ENCODE data around the gene RTRAF.

RTRAF gene

DNA sequence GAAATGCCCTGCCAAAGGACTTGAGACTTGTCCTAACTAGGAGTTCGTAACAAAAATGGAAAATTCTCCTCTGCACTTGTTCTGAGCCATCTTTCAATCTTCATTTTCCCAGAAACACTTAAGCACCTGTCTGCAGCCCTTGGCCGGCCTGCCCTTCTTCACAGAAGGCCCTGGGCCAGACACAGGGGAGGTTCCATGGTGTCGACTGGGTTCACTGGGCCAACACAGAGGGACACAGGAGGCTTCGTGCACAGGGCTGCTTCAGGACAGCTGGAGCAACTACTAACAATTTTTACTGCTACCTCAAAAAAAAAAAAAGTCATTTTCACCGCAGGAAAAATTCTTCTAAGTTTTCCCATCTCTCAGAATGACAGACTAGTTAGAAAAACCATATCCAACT, 59.9 kb downstream of the RTRAF start:
- DNase-seq (ENCODE audit: low read depth in 1 of 2, low spot score in 1 of 2) = no peak
- in situ Hi-C loops (cut with HindIII; ENCODE audit: low pct_unique_long_range_greater_than_20kb, low sequenced_read_pairs) = no loop called here
- no peak for TF ChIP-seq JUND (IDR thresholded peaks at IDR 0.05; ENCODE audit: low read depth)

DNA sequence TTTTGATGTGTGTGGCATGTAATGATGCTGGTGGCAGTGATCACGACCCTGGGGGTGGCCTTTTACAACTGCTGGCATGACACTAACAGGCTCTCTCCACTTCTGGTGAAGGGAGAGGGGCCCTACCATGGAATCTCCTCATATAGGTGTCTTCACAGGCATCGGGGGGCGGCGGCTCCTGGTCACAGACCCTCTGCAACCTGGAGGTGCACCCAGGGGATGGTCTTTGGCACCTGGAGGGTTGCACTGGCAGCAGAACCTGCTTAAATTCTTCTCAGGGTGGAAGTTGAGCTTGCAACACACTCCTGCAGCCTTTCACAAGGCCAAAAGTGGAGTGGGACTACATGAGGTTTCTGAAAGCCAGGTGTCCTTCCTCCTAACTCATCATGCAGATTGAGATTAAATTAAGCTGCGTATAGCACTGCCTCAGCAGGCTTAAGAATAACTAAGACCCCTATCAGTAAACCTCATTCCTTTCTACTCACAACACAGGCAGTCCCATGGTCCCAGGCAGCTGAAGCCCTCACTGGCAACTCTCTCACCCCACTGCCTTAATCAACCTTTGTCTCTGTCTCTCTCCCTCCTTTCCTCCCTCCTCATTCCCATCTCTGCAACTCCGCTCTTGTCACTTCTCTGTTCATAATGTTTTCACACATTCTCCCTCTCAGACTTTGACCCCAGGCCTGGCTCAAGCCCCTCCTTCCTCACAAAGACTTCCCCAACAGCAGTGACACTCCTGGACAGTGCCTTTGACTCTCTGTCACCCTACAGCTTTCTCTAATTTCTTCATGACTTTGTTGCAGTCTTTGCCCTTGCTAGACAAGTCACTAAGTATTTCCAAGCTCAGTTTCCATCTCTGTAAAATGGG, 60.6 kb downstream of the RTRAF start:
- no peak for TF ChIP-seq JUND (IDR thresholded peaks at IDR 0.05; ENCODE audit: low read depth)

DNA sequence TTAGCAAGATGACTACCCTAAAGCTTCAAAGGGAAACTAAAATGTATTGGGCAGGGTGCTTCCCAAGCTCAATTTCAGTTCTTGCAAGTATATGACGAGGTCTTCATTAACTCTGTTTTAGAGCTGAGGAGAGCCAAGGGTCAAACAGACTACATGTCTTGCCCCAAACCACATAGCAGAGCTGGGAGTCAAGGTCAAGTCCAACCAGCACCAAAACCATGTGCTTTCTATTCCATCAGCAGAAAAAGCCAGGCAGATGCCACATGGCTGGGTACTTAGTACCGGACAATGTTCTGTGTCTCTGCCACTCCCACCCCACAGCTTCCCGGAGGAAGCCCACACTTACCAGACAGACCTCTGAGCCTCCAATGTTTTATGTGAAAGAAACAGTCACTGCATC, 61.9 kb downstream of the RTRAF start:
- no peak for TF ChIP-seq JUND (IDR thresholded peaks at IDR 0.05; ENCODE audit: low read depth)
- no peak for DNase-seq (ENCODE audit: low read depth in 1 of 2, low spot score in 1 of 2)
- in situ Hi-C loops (cut with HindIII; ENCODE audit: low pct_unique_long_range_greater_than_20kb, low sequenced_read_pairs) = no loop called here

More for the DNA sequence above, 60.6 kb downstream of the RTRAF start:
- no peak for DNase-seq (ENCODE audit: low read depth in 1 of 2, low spot score in 1 of 2)
- in situ Hi-C loops (cut with HindIII; ENCODE audit: low pct_unique_long_range_greater_than_20kb, low sequenced_read_pairs) = no loop called here

DNA sequence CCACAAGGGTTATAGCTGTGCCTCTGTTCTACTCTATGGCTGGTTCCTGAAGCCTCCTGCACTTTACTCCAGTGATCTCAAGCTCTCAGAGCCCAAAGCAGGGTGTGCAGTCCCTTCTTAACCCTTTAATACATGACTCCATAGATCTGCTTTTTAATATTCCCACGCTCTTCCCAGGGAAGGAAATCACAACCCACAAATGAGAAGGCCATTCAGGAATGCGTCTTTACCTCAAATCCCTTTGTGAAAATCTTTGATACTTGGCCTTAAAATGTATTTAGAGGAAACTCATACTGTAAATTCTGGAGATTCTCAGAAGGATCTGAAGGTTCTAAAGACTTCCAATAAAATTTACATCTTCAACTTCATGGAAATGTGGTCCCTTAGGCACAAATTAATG, 62.5 kb downstream of the RTRAF start:
- in situ Hi-C loops (cut with HindIII; ENCODE audit: low pct_unique_long_range_greater_than_20kb, low sequenced_read_pairs) = no loop called here
- no peak for DNase-seq (ENCODE audit: low read depth in 1 of 2, low spot score in 1 of 2)
- TF ChIP-seq JUND (IDR thresholded peaks at IDR 0.05; ENCODE audit: low read depth) = no peak

DNA sequence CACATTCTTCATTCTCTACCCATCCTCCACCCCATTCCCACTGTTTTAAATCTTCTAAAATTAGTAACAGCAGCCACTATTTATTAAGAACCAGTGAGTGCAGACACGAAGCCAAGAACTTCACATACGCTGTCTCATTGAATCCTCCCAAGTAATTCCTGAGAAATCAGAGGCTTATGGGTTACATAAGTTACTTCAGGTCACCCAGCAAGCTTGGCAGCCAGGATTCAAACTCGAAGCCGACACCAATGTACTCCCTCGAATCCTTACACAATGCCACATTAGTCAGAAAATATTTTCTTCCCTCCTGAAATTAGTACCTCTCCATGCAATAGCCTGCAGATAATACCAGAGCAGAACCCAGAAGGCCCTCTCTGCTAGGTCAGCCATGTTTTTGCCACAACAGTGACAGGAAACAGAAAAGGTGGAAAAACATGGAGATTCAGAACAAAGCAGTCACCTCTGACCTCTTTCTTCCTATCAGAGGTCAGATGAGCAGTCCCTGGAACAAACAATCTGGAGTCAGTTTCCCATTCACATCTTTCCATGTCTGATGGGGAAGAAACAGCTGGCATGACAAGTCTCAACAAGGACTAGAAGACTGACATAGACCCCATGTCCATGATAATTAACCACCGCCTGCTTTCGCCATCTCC, 63.1 kb downstream of the RTRAF start:
- in situ Hi-C loops (cut with HindIII; ENCODE audit: low pct_unique_long_range_greater_than_20kb, low sequenced_read_pairs) = no loop called here
- TF ChIP-seq JUND (IDR thresholded peaks at IDR 0.05; ENCODE audit: low read depth) = no peak

DNA sequence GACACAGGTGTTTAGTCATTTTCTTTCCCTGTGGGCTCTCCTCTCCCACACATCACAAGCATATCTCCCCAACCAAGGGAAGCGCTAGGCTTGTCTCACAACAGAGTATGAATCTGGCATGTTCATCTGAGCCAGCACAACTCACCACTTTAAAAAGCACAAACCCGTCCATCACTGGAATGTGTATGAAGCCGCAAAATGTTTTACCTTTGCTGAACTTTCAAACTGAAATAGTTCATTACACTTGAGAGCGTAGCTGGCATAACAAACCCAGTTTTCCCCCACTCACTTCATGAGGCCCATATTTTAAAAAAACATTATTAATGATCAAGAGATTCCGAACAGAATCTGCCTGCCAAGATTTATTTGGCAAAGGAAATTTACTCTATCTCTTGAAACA, 63.7 kb downstream of the RTRAF start:
- in situ Hi-C loops (cut with HindIII; ENCODE audit: low pct_unique_long_range_greater_than_20kb, low sequenced_read_pairs) = no loop called here

More for the DNA sequence above, 63.1 kb downstream of the RTRAF start:
- no peak for DNase-seq (ENCODE audit: low read depth in 1 of 2, low spot score in 1 of 2)

DNA sequence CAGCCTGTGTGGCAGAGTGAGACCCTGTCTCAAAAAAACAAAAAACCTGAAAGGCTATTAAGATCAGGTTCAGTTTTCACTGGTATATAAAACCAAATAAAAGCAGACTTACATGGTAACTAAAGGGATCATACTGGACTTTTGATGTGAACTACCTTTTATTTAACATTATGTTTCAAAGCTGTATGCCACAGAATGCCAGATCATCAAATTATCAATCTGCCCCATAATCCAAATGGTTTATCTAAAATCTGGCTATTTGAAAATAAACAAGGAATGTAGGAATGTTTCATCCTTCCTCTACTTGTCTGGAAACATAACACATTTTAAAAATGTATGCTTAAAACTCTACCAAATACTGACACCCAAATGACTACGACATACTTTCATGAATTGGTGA, 65.3 kb downstream of the RTRAF start:
- no peak for TF ChIP-seq JUND (IDR thresholded peaks at IDR 0.05; ENCODE audit: low read depth)

More for the DNA sequence above, 63.7 kb downstream of the RTRAF start:
- no peak for DNase-seq (ENCODE audit: low read depth in 1 of 2, low spot score in 1 of 2)
- no peak for TF ChIP-seq JUND (IDR thresholded peaks at IDR 0.05; ENCODE audit: low read depth)

DNA sequence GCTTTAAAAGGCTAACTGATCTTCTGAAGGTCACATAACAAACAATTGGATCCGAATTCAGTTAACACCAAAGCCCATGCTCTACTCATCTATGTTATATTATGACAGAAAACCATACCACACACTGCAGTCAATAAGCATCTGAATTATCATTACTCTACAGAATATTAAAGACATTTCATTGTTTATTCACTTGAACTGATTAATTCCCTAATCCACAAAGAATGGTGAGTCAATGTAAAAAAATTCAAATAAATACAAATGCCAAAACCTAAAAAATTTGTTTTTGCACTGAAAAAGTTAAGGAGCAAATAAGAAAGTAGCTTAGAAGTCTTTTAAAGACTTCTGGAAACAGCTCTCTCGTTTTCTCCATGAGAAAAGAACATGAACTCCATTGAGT, 65.8 kb downstream of the RTRAF start:
- in situ Hi-C loops (cut with HindIII; ENCODE audit: low pct_unique_long_range_greater_than_20kb, low sequenced_read_pairs) = no loop called here
- no peak for TF ChIP-seq JUND (IDR thresholded peaks at IDR 0.05; ENCODE audit: low read depth)
- DNase-seq (ENCODE audit: low read depth in 1 of 2, low spot score in 1 of 2) = no peak

More for the DNA sequence above, 65.3 kb downstream of the RTRAF start:
- in situ Hi-C loops (cut with HindIII; ENCODE audit: low pct_unique_long_range_greater_than_20kb, low sequenced_read_pairs) = no loop called here
- no peak for DNase-seq (ENCODE audit: low read depth in 1 of 2, low spot score in 1 of 2)

DNA sequence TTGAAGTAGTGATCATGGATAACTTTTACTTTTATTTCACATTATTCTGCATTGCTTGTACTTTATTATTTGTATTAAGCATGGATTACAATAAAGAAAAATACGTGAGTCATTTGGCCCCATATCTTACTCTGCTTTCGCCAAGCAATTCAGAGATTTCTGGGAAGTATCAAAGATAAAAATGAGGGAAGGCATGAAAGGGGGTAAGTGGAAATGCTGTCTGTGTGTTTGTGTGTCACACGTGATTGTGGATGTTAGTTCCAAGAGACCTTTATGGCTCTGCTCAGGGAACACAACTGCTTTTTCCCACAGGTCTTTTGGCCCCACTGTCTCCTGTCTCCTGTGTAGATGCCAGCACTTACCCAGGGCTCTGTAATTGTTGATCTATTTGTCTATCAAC, 69.0 kb downstream of the RTRAF start:
- TF ChIP-seq JUND (IDR thresholded peaks at IDR 0.05; ENCODE audit: low read depth) = no peak
- in situ Hi-C loops (cut with HindIII; ENCODE audit: low pct_unique_long_range_greater_than_20kb, low sequenced_read_pairs) = no loop called here
- DNase-seq (ENCODE audit: low read depth in 1 of 2, low spot score in 1 of 2) = no peak

DNA sequence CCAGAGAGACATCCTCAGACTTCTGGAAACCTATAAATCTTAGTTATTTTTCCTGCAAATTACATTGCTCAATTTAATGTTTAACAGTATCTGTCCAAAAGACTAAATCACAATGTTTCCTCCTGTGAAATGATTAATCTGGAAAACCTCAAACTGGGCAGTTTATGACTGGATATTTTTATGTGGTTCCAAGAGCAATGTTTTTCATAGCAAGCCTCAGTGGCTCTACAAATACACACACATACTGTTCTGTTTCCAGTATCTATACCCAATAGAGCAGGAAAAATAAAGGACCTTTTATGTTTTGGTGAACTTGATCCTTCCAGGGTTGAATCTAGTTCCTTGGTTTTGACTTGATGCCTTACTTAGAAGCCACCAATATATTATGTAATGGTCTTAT, 70.3 kb downstream of the RTRAF start:
- TF ChIP-seq JUND (IDR thresholded peaks at IDR 0.05; ENCODE audit: low read depth) = no peak
- in situ Hi-C loops (cut with HindIII; ENCODE audit: low pct_unique_long_range_greater_than_20kb, low sequenced_read_pairs) = no loop called here
- no peak for DNase-seq (ENCODE audit: low read depth in 1 of 2, low spot score in 1 of 2)

DNA sequence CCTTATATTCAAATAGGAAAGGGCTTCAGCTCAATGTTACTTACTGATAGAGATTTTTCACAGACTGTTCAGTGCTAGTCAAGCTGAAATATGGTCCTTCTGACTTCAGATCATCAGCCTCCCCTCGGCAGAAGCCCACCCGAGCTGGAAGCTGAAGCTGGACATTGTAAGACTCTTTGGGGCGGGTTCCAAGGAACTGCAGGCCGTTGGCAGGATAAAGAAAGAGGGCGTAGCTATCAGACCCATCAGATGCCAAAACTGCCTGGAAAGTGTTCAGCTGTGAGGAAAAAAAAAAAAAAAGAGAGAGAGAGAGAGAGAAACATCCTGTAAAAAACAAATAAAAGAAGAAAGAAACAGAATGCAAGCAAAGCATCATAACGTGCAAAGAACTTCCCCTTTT, 70.7 kb downstream of the RTRAF start:
- in situ Hi-C loops (cut with HindIII; ENCODE audit: low pct_unique_long_range_greater_than_20kb, low sequenced_read_pairs) = no loop called here
- TF ChIP-seq JUND (IDR thresholded peaks at IDR 0.05; ENCODE audit: low read depth) = no peak
- DNase-seq (ENCODE audit: low read depth in 1 of 2, low spot score in 1 of 2) = no peak

Measured in T47D (cell line).